Mononuclear cell (primary cell): ENCODE data around the gene CALML5. TPM values are rescaled to one million over a fixed set of nuclear protein-coding genes. Genes with fewer than 3 reads are reported as not detected.

ENCODE experiments used
- H3K27me3 ChIP-seq: 2 replicates; pipeline ENCODE4 v1.6.0; 2011; ENCODE audit warnings: low read length, control low read depth; ENCODE audit not compliant: insufficient read depth
- H3K4me1 ChIP-seq: 2 replicates; pipeline ENCODE4 v1.5.1; 2011; ENCODE audit warnings: mild to moderate bottlenecking, low read length, control low read depth; ENCODE audit not compliant: insufficient read depth
- H3K4me3 ChIP-seq: 2 replicates; pipeline ENCODE4 v1.5.1; 2011; ENCODE audit warnings: mild to moderate bottlenecking, low read length, moderate library complexity
- H3K9me3 ChIP-seq: 2 replicates; pipeline ENCODE4 v1.5.1; 2011; ENCODE audit warnings: low read depth, mild to moderate bottlenecking, control low read depth, low read length
- total RNA-seq: library from RNA; depleted of rRNA; stranded (reverse); fragments of >200 nt; gene quantifications from one replicate; pipeline ENCODE4 v1.2.3, GENCODE V29; 2012

The CALML5 gene
- total RNA-seq, 1 donor = not detected

GRCh38 chr10:5527332-5528200, 28.2 kb upstream of the CALML5 start:
- H3K4me3 ChIP-seq = no peak overlapping the region
- no peaks in the 10 kb centered on the region for H3K9me3 ChIP-seq

GRCh38 chr10:5526691-5527331, 27.4 kb upstream of the CALML5 start:
- Histone ChIP-seq H3K27me3 (no peaks in the 10 kb centered on the region), H3K9me3 (no peaks in the 10 kb centered on the region), H3K4me3 (no peak overlapping the region), H3K4me1 (no peaks in the 10 kb centered on the region)

More at GRCh38 chr10:5527332-5528200, 28.2 kb upstream of the CALML5 start:
- Histone ChIP-seq H3K27me3 (no peaks in the 10 kb centered on the region), H3K4me1 (no peaks in the 10 kb centered on the region)

GRCh38 chr10:5525561-5526341, 26.4 kb upstream of the CALML5 start:
- no peaks in the 10 kb centered on the region for H3K4me1 ChIP-seq
- no peaks in the 10 kb centered on the region for H3K9me3 ChIP-seq

GRCh38 chr10:5524641-5525560, 25.5 kb upstream of the CALML5 start, which contains the start of gene CALML3:
TSS of gene CALML3 (plus strand) at chr10:5524961. CDS start at chr10:5525086, 125 bp downstream.
- H3K27me3 ChIP-seq = no peaks in the 10 kb centered on the region
- H3K4me3 ChIP-seq = no peak within 1 kb of the TSS
- H3K9me3 ChIP-seq = no peaks in the 10 kb centered on the region
- no peaks in the 10 kb centered on the region for H3K4me1 ChIP-seq

More at GRCh38 chr10:5525561-5526341, 26.4 kb upstream of the CALML5 start:
- H3K4me3 ChIP-seq = no peak overlapping the region
- no peaks in the 10 kb centered on the region for H3K27me3 ChIP-seq

GRCh38 chr10:5523796-5524574, 24.6 kb upstream of the CALML5 start:
- Histone ChIP-seq H3K4me1 (no peaks in the 10 kb centered on the region), H3K27me3 (no peaks in the 10 kb centered on the region)

GRCh38 chr10:5522913-5523560, 23.7 kb upstream of the CALML5 start:
- Histone ChIP-seq H3K27me3 (no peaks in the 10 kb centered on the region), H3K9me3 (no peaks in the 10 kb centered on the region)

More at GRCh38 chr10:5523796-5524574, 24.6 kb upstream of the CALML5 start:
- H3K4me3 ChIP-seq = no peak overlapping the region
- H3K9me3 ChIP-seq = no peaks in the 10 kb centered on the region

GRCh38 chr10:5519054-5519453, 19.7 kb upstream of the CALML5 start:
- Histone ChIP-seq H3K4me1 (no peaks in the 10 kb centered on the region), H3K27me3 (no peaks in the 10 kb centered on the region), H3K4me3 (no peak overlapping the region), H3K9me3 (no peaks in the 10 kb centered on the region)

More at GRCh38 chr10:5522913-5523560, 23.7 kb upstream of the CALML5 start:
- no peak overlapping the region for H3K4me3 ChIP-seq
- no peaks in the 10 kb centered on the region for H3K4me1 ChIP-seq

- Histone ChIP-seq H3K9me3 (no peaks in the 10 kb centered on the region), H3K4me3 (no peak overlapping the region), H3K4me1 (no peaks in the 10 kb centered on the region), H3K27me3 (no peaks in the 10 kb centered on the region)
These were observed 18.8 kb upstream of the CALML5 start for GRCh38 chr10:5518143-5518542.

GRCh38 chr10:5517546-5517945, 18.2 kb upstream of the CALML5 start:
- Histone ChIP-seq H3K4me3 (no peak overlapping the region), H3K9me3 (no peaks in the 10 kb centered on the region), H3K4me1 (no peaks in the 10 kb centered on the region), H3K27me3 (no peaks in the 10 kb centered on the region)

GRCh38 chr10:5515948-5516761, 16.8 kb upstream of the CALML5 start:
- H3K9me3 ChIP-seq = no peaks in the 10 kb centered on the region
- no peaks in the 10 kb centered on the region for H3K27me3 ChIP-seq
- no peak overlapping the region for H3K4me3 ChIP-seq
- no peaks in the 10 kb centered on the region for H3K4me1 ChIP-seq

GRCh38 chr10:5514226-5514850, 15.0 kb upstream of the CALML5 start:
- H3K9me3 ChIP-seq = no peaks in the 10 kb centered on the region
- no peaks in the 10 kb centered on the region for H3K4me1 ChIP-seq
- H3K4me3 ChIP-seq = no peak overlapping the region
- no peaks in the 10 kb centered on the region for H3K27me3 ChIP-seq

GRCh38 chr10:5512881-5513612, 13.7 kb upstream of the CALML5 start:
- Histone ChIP-seq H3K4me1 (no peaks in the 10 kb centered on the region), H3K9me3 (no peaks in the 10 kb centered on the region), H3K27me3 (no peaks in the 10 kb centered on the region), H3K4me3 (no peak overlapping the region)
